Activated naive CD4-positive, alpha-beta T cell (primary cell): ENCODE data around the gene OCSTAMP.

Experiments
- DNase-seq, 4 experiments: peaks; one replicate each; lab custom pipeline; 2025; lab: John Stamatoyannopoulos, UW

OCSTAMP gene

GRCh38 chr20:46519471-46520068, 30.9 kb downstream of the OCSTAMP start:
- no peak for DNase-seq

DNA sequence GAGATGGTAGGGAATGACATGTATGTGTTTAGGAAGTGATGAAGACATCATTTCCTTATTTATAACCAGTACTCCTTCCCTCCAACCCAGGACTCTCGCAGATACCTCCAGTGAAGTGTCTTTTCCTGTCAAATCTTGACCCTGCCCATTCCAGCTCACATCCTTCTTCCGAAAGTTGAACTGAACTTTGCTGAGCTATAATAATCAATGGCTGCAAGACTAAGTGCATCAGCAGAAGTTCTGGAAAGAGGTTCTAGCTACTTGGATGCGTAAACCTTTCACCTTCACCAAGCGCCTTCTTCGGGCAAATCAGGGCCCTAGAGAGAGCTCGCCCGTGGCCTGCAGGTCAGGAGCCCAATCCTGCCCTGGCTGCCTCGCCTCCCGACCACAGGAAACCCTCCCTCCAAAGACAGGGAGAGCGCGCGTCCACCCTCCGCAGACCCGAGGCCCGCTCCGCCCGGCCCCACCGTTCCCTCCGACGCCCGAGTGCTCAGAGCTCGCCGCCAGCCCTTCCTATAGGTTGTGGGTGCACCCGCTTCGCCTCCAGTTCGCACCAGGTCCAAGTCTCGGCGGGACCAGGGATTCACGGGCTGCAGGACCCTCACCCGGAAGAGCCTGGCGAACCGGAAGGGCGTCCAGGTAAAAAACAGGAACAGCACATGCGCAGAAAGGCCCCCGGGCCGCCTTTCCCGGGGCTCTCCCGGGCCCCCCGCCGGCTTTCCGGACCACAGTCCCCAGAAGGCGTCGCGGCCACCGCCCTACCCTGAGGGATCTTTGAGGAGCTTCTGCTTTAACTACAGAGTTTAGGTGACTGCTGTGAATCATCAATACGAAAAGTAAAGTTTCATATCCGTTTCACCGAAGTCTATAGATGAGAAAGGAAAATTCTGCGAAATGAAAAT, 37.3 kb downstream of the OCSTAMP start, which contains the start of gene ZNF334:
TSS of gene ZNF334 (minus strand) at position 617 of the 902 bp plus-strand sequence. CDS start 1,457 bp downstream, outside the sequence.
- DNase-seq = no peak

DNA sequence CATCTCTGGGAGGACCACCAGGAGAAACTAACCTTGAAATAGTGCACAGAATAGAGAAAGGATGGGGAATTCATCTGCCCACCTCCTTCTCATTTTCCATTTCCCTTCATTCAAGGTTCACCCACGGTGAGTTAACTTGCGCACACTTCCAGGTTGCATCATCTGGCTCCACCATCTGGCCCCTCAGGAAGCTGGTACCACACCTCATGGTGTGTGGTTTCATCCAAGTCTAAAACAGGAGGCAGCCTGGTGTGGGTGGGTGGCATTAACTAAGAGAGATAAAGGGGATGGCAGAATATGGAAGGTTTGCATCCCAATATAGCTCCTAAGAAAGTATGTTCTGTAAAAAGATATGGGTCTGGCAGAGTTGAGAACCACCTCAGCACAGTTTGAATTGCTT, 40.9 kb downstream of the OCSTAMP start:
- DNase-seq = no peak

- no peak for DNase-seq
These were observed 42.6 kb downstream of the OCSTAMP start for GRCh38 chr20:46507760-46508407.

DNA sequence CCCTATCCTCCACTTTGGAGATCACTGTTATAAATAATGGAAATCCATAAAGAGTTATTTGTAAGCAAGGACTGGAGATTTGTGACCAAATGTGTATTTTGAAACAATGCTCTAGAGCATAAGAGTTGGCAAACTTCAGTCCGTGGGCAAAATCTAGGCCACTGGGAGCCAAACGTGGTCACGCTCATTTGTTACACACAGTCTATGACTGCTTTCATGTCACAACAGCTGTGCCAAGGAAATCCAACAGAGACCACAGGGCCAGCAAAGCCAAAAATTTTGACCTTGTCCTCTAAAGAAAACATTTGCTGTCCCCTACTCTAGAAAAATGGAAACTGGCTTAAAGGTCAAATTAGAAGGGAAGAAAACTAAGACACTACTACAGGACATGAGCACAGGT, 44.9 kb downstream of the OCSTAMP start:
- DNase-seq = no peak

GRCh38 chr20:46501961-46502360, 48.5 kb downstream of the OCSTAMP start:
- DNase-seq = no peak

GRCh38 chr20:46501337-46501942, 49.0 kb downstream of the OCSTAMP start:
- no peak for DNase-seq

- DNase-seq = no peak
These were observed 56.4 kb downstream of the OCSTAMP start for GRCh38 chr20:46494077-46494476.

- DNase-seq = no peak
These were observed 59.1 kb downstream of the OCSTAMP start for GRCh38 chr20:46491354-46491753.
